Measurements from ENCODE around the gene PAQR5. TPM values are rescaled to one million over a fixed set of nuclear protein-coding genes. Genes with fewer than 3 reads are reported as not detected.

PAQR5 gene
- total RNA-seq, 4 donors from 2014 or later: 4.2 to 16.4 (median 6.8) TPM

DNA sequence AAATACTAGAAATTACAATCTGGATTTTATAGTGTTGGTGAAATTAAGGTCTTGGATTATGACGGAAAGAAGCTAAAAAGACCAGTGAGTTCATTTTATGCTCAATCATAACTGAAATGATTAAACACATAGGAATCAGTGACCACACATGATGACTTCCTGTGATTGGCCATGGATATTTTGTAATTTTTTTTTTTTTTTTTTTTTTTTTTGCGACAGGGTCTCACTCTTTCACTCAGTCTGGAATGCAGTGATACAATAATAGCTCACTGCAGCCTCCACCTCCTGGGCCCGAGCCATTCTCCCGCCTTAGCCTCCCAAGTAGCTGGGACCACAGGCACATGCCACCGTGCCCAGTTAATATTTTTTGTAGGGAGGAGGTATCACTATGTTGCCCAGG is 47.4 kb downstream of the PAQR5 start:
- 84 to 88% methylated on average over 5 of the region's 5 CpGs for WGBS, 2 donors
- no peak overlapping the region for H3K4me3 ChIP-seq (ENCODE audit: low read depth, poor library complexity, severe bottlenecking)
- intact Hi-C loops (cut with DNase I; ENCODE audit: low total_unique reads): no loop called here
- no peak for TF ChIP-seq POLR2A (IDR thresholded peaks at IDR 0.05)
- TF ChIP-seq, protein P1, sequence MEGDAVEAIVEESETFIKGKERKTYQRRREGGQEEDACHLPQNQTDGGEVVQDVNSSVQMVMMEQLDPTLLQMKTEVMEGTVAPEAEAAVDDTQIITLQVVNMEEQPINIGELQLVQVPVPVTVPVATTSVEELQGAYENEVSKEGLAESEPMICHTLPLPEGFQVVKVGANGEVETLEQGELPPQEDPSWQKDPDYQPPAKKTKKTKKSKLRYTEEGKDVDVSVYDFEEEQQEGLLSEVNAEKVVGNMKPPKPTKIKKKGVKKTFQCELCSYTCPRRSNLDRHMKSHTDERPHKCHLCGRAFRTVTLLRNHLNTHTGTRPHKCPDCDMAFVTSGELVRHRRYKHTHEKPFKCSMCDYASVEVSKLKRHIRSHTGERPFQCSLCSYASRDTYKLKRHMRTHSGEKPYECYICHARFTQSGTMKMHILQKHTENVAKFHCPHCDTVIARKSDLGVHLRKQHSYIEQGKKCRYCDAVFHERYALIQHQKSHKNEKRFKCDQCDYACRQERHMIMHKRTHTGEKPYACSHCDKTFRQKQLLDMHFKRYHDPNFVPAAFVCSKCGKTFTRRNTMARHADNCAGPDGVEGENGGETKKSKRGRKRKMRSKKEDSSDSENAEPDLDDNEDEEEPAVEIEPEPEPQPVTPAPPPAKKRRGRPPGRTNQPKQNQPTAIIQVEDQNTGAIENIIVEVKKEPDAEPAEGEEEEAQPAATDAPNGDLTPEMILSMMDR (IDR thresholded peaks at IDR 0.05): no peak
- DNase-seq (ENCODE audit: low spot score in 2 of 2): no peak

DNA sequence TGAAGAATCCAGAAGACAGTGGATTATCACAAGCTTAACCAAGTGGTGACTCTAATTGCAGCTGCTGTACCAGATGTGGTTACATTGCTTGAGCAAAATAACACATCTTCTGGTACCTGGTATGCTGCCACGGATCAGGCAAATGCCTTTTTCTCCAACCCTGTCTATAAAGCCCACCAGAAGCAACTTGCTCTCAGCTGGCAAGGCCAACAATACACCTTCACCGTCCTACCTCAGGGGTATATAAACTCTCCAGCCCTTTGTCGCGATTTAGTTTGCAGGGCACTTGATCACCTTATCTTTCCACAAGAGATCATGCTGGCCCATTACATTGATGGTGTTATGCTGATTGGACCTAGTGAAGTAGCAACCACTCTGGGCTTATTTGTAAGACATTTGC is 52.6 kb downstream of the PAQR5 start:
- 89 to 92% methylated on average over 4 of the region's 4 CpGs for WGBS, 2 donors
- intact Hi-C loops (cut with DNase I; ENCODE audit: low total_unique reads): no loop called here
- TF ChIP-seq POLR2A (IDR thresholded peaks at IDR 0.05): no peak
- TF ChIP-seq, protein P1 (IDR thresholded peaks at IDR 0.05): no peak
- H3K4me3 ChIP-seq (ENCODE audit: low read depth, poor library complexity, severe bottlenecking): no peak overlapping the region
- no peak for DNase-seq (ENCODE audit: low spot score in 2 of 2)

DNA sequence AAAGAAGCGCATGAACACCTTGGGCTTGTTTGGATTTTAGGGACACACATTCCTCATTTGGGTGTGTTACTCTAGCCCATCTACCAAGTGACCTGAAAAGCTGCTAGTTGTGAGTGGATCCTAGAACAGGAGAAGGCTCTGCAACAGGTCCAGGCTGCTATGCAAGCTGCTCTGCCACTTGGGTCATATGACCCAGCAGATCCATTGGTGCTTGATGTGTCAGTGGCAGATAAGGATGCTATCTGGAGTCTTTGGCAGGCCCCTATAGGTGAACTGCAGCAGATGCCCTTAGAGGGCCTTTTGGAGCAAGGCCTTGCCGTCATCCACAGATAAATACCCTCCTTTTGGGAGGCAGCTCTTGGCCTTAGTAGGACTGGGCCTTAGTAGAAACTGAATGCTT is 53.2 kb downstream of the PAQR5 start:
- TF ChIP-seq POLR2A (IDR thresholded peaks at IDR 0.05): no peak
- TF ChIP-seq, protein P1 (IDR thresholded peaks at IDR 0.05): no peak
- 97 to 100% methylated on average over 2 of the region's 2 CpGs for WGBS, 2 donors
- intact Hi-C loops (cut with DNase I; ENCODE audit: low total_unique reads): no loop called here
- no peak overlapping the region for H3K4me3 ChIP-seq (ENCODE audit: low read depth, poor library complexity, severe bottlenecking)
- DNase-seq (ENCODE audit: low spot score in 2 of 2): no peak

DNA sequence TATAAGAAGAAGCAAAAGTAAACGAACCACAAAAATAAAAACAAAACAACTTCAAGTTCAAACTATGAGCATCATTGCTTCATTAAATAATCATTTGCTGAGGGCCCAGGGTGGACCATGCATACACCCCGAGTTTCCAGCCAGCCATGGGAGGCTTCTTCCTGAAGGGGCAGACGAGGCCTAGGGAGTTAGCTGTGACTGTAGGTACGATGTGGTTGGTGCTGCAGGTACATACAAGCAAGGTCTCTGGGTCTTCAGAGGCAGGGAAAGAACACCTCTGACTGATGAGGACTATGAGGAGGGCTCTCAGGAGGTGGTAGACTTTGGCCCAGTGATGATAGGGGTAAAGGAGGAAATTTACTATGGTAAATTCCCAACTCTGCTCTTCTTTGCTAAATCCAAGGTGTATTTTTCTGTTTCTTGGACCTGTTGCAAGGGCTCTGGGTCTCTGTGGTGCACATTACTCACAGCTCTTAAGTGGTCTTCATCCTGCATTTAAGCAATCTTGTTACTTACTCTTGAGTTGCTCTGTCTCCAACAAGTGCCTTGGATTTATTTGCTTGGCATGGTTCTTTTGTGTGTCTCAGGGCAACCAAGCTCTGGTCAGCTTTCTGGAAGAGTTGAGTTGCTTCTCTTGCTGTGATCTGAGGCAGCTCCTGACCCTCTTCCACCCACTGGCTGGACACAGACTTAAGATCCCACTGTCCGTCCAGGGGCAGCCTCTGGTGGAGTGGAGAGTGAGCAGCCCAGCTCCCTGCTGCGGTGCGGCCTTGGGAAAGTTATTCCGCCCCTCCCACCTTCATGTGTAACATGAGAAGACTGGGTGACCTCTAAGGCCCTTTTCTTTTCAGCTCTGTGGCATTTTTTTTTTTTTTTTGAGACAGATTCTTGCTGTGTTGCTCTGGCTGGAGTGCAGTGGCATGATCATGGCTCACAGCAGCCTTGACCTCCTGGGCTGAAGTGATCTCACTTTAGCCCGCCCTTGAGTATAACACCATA is 59.4 kb downstream of the PAQR5 start:
- H3K4me3 ChIP-seq (ENCODE audit: low read depth, poor library complexity, severe bottlenecking): no peak overlapping the region
- TF ChIP-seq, protein P1 (IDR thresholded peaks at IDR 0.05): no peak
- TF ChIP-seq POLR2A (IDR thresholded peaks at IDR 0.05): no peak
- no peak for DNase-seq (ENCODE audit: low spot score in 2 of 2)
- intact Hi-C loops (cut with DNase I; ENCODE audit: low total_unique reads): no loop called here
- WGBS, 2 donors: 71 to 75% methylated on average over 9 of the region's 9 CpGs

DNA sequence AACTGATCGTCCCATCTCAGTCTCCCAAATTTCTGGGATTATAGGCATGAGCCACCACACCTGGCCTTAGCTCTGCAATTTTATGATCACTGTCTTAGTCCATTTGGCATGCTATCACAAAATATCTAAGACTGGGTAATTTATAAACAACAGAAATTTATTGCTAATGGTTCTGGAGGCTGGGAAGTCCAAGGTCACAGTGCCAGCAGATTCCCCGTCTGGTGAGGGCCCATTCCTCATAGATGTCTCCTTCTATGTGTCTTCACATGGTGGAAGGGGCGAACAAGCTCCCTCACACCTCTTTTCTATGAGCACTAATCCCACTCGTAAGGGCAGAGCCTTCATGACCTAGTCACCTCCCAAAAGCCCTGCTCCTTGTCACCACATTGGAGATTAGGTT is 60.1 kb downstream of the PAQR5 start:
- intact Hi-C loops (cut with DNase I; ENCODE audit: low total_unique reads): no loop called here
- DNase-seq (ENCODE audit: low spot score in 2 of 2): no peak
- no peak overlapping the region for H3K4me3 ChIP-seq (ENCODE audit: low read depth, poor library complexity, severe bottlenecking)
- TF ChIP-seq POLR2A (IDR thresholded peaks at IDR 0.05): no peak
- TF ChIP-seq, protein P1 (IDR thresholded peaks at IDR 0.05): no peak
- 93 to 96% methylated on average over 4 of the region's 4 CpGs for WGBS, 2 donors

Data from lower leg skin (tissue), 4 donors.